Measurements from ENCODE around the gene ITIH5.
"Not testable (repeated sequence)": the region's sequence is repeated elsewhere in the genome, so short reads cannot be mapped to it uniquely, and the experiment has no call there.

ITIH5 gene

GRCh38 chr10:7687228-7687907 is 20.6 kb upstream of the ITIH5 start:
- DNase-seq (ENCODE audit: low spot score) = peak; percentile 64

- no peak for DNase-seq (ENCODE audit: low spot score)
Measured at GRCh38 chr10:7686351-7687171, 19.8 kb upstream of the ITIH5 start.

DNA sequence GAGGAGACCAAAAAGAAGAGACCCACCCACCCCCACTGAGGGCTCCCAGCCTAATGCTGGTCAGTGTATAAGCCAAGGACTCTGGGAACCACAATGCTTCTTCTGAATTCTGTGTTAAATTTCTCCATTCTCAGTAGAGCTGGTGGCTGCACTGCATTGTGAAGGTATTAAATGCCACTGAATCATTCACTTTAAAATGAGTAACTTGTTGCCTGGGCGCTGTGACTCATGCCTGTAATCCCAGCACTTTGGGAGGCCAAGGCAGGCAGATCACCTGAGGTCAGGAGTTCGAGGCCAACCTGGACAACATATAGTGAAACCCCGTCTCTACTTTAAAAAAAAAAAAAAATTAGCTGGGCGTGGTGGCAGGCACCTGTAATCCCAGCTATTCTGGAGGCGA is 13.3 kb upstream of the ITIH5 start:
- not testable (repeated sequence) for DNase-seq (ENCODE audit: low spot score)

GRCh38 chr10:7679256-7679655 is 12.5 kb upstream of the ITIH5 start:
- no peak for DNase-seq (ENCODE audit: low spot score)

- no peak for DNase-seq (ENCODE audit: low spot score)
Measured at GRCh38 chr10:7672341-7673134, 5.8 kb upstream of the ITIH5 start.

GRCh38 chr10:7670157-7670556 is 3.4 kb upstream of the ITIH5 start:
- no peak for DNase-seq (ENCODE audit: low spot score)

DNA sequence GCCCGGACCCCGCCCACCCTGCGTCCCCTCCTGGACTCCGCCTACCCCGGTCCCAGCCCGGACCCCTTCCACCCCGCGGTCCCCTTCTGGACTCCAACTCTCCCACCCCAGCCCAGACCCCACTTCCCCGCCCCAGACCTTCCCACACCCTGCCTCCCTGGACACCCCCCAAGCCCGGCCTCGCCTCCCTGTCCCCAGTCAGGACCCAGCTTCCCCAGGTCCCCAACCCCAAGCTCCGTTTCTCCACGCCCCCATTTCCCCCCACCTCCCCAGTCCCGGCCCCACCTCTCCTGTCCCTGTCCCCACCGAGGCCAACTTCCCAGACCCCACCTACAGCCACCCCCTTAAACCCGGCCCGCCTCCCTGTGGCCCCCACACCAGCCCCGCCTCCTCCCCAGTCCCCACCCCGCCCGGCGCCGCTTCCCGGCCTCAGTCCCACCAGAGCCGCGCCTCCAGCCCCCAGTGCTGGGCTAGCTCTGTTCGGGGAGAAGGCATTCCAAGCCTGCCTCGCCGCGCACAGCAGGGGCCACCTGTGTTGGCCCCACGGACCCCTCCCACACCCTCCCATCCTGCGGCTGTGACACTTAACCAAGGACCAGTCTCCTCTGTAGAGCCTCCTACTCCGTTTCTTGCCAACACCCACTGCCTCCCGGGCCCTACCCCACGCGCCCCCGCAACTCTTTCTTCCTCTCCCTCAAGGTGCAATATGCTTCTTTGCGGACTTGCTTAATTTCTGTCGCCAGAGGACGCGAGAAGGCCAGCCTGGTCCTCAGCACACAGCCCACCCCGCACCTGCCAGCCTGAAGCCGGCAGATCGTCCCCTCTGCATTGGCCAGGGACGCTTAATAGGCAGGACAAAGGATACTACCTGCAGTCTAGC is 736 bp upstream of the ITIH5 start:
- DNase-seq (ENCODE audit: low spot score) = no peak

DNA sequence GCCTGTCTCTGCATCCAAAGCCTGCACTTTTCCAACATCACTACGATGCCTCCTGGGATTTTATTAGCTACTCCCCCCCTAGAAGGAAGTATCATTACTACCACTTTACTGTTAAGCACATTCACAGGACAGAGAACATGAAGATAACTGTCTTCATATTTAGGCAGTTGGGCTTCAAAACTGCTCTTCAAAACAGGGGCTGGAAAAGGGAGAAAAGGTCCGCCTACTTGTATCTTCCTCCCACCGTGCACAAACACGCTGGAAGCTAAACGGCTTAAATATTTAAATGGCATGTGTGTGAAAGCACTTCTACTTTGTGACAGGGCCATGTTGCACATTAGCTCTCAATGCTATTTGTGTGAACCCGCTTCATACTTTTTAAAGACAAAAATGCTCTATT is 999 bp downstream of the ITIH5 start:
- no peak for DNase-seq (ENCODE audit: low spot score)

GRCh38 chr10:7664707-7665106 is 2.1 kb downstream of the ITIH5 start:
- DNase-seq (ENCODE audit: low spot score) = no peak

DNA sequence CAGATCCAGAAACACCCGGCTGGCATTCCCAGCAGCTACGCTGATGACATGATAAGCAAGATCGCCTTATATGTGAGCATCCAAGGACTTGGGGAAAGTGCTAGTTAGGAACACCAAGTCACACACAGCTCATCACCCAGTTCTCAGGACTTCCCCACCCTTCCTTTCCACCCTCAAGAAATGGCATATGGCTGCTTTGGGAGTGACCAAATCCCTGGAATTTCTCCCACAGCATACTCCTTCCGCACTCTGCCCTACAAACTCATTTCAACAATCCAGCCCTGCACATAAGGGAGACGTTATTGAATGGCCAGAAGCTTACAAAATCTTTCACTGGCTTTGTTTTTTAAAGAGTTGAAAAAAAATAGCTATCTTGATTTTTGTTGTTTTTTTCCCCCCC is 4.2 kb downstream of the ITIH5 start:
- no peak for DNase-seq (ENCODE audit: low spot score)

DNA sequence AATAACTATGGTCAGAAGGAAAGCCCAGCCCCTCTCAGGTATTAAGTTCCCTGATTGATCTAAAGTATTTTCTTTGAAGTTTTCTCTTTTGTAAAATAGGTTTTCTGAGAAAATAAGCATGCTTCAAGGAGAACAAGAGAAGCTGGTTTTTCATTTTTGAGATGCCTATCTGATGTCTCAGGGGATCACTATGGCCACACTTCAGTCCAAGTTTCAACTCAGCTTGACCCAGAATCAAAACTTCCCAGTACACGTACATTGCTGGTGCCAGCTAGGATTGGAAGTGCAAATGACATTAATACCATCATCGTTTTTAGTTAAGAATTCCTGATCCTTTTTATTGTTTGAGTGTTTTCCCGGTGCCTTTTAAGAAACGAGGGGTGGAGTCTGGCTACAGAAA is 7.2 kb downstream of the ITIH5 start:
- no peak for DNase-seq (ENCODE audit: low spot score)

DNA sequence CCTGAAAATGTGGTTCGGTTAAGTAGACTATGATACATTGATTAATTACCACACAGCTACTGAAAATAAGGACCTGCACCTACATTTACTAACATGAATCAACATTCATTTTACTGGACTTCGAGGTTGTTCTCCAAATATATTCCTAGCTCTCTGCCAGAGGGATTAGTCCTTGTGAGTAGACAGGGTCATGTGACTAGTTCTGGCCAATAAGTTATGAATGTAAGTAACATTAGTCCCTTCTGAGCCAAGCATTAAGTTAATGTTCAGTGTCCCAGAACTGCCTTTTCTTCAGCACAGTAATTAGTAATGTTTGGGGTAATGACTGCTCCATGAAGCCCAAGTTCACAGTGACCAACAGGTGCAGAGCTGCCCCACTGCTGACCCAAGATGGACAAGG is 9.2 kb downstream of the ITIH5 start:
- DNase-seq (ENCODE audit: low spot score) = no peak

- DNase-seq (ENCODE audit: low spot score) = not testable (repeated sequence)
Measured at GRCh38 chr10:7657079-7657478, 9.7 kb downstream of the ITIH5 start.

- DNase-seq (ENCODE audit: low spot score) = no peak
Measured at GRCh38 chr10:7651853-7652470, 14.8 kb downstream of the ITIH5 start.

DNA sequence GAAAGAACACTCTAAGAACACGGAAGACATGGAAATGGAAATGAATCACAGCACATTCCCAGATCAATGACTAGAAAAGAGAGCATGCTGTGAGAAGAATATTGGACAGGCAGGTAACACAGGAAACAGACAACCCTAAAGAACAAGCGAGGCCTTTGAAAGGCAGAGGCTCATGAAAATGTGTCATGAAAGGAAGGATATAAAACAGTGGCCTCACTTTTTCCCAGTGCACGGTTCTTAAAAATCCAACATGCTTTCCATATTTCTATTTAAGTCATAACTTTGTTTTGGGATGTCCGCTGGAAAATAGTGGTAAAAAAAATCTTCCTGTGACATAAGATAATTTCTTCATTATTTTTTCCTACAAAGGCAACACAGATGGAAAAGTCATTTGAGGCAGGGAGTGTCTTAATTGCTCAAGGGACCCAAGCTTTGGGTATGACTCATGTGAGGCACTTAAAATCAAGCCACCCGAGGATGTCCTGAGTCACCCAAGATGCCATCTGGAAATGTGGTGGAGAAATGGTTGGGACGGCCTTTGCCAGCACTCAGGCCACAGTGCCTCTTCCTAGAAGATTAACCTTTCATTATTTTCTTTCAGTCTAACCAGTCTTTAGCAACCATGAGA is 17.0 kb downstream of the ITIH5 start:
- DNase-seq (ENCODE audit: low spot score) = no peak

DNA sequence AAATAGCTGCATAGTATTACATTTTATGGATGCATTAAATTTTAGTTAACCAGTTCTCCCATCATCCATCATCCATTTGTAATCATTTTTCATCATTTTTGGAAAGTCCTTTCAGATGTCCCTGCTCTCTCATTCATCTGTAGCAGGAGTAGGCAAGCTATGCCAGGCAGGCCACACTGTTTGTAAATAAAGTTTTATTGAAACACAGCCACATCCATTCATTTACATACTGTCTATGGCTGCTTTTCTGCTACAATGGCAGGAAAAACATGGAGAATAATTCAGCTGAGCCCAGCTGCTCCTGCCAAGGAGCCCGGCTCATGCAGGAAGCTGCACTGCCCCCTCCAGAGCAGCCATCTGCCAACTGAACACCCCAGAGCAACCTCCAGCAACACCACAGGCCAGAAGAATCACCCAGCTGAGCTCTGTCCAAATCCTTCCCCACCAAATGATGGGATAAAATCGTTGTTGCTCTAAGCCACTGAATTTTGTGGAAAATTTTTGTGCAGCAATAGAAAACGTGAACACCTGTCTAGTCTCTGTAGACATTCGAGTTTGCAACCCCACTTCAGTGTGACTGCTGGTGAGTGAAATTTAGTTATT is 19.6 kb downstream of the ITIH5 start:
- DNase-seq (ENCODE audit: low spot score) = no peak

DNA sequence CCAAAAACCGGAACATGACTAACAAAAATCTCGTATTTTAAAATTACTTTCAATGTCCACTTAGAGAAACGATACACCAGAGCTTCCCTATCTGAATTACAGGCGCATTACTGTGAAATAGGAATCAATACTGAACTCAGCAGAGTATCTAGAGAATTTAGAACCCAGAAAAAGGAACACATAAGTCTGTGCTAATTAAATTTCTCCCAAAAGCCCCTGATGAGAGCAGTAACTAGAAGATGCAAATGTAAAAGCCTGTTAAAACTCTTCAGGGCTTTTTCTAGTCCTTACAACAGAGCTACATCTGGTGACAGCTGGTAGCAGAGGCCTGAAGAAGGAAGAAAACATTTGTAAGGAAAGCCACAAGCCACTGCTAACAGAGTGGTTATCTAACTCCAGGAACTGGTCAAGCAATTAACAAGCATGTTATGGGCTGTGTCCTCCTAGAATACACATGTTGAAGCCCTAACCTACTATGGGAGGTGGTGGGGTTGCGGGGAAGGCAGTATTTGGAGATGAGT is 24.2 kb downstream of the ITIH5 start:
- no peak for DNase-seq (ENCODE audit: low spot score)

GRCh38 chr10:7635408-7636125 is 31.2 kb downstream of the ITIH5 start:
- DNase-seq (ENCODE audit: low spot score) = no peak

- DNase-seq (ENCODE audit: low spot score) = no peak
Measured at GRCh38 chr10:7634142-7634894, 32.4 kb downstream of the ITIH5 start.
